Adrenal gland (tissue), 12 donors: ENCODE data around the gene THRSP. TPM values are rescaled to one million over a fixed set of nuclear protein-coding genes. Genes with fewer than 3 reads are reported as not detected.
"Not testable (repeated sequence)": the region's sequence is repeated elsewhere in the genome, so short reads cannot be mapped to it uniquely, and the experiment has no call there.

Experiments
- DNase-seq, 7 donors: peaks; one replicate each; pipeline ENCODE4 v3.0.0-alpha.2; 2019 to 2020
- H3K27ac ChIP-seq, 5 donors: fragments of 200-600 bp; sonication (generic) in 4 of 5; 1 replicate in 3 of 5; 2 replicates in 2 of 5; pipeline versions ENCODE4 v1.5.1 to v1.8.0; 2016 to 2020; ENCODE audit warnings: mild to moderate bottlenecking in 1 of 5
- H3K27me3 ChIP-seq: fragments of 200-600 bp; 2 replicates; pipeline ENCODE4 v1.8.0; 2021
- H3K36me3 ChIP-seq, 2 donors: fragments of 200-600 bp; replicated peaks in 1 of 2; 1 replicate in 1 of 2; 2 replicates in 1 of 2; pipeline versions ENCODE4 v1.5.1 to v1.8.0; 2018 to 2022
- H3K4me1 ChIP-seq, 2 donors: fragments of 200-600 bp; replicated peaks in 1 of 2; 1 replicate in 1 of 2; 2 replicates in 1 of 2; pipeline versions ENCODE4 v1.5.1 to v1.8.0; 2018 to 2021
- H3K4me3 ChIP-seq, 4 donors: fragments of 200-600 bp; sonication (generic) in 3 of 4; one replicate each; pipeline ENCODE4 v1.5.1; 2016 to 2018
- H3K9me3 ChIP-seq, 3 donors: fragments of 200-600 bp; sonication (generic) in 1 of 3; replicated peaks in 1 of 3; 1 replicate in 2 of 3; 2 replicates in 1 of 3; pipeline versions ENCODE4 v1.5.1 to v1.8.0; 2016 to 2021
- POLR2A ChIP-seq, 2 donors: fragments of 450-650 bp; IDR thresholded peaks; one replicate each; pipeline ENCODE4 v1.6.1; 2017; ENCODE audit warnings: antibody characterized with exemption in 2 of 2, mild to moderate bottlenecking in 2 of 2, moderate library complexity in 1 of 2
- WGBS, 4 donors: extraction: QIAGEN DNeasy Blood & Tissue Kit in 2 of 4; methylation state at CpG; one replicate each; pipeline versions ENCODE4 v1.1.5 to v1.1.7; 2013 to 2017; 5-methylcytosine and 5-hydroxymethylcytosine counted together
- intact Hi-C, 2 donors: fragments of 100-400 bp; cut with DNase I; formaldehyde crosslinking; loops; one replicate each; pipeline versions ENCODE4 v1.14.1 to v1.15.0; 2022 to 2023
- polyA plus RNA-seq, 3 donors: library from polyadenylated mRNA; stranded (reverse); fragments of 200-250 nt in 2 of 3; fragments of 350-450 nt in 1 of 3; fragmentation: Illumina TruSeq in 1 of 3; extraction: RNeasy Lipid Tissue Mini Kit (QIAGEN cat#74804) in 1 of 3; gene quantifications; one replicate each; pipeline ENCODE4 v1.2.3, GENCODE V29; 2013 to 2014
- total RNA-seq, 9 donors: library from RNA; depleted of rRNA in 4 of 9; stranded (reverse); fragments of >200 nt in 4 of 9; fragments of 120-200 nt in 1 of 9; fragmentation: NEBNext Ultra II Directional in 1 of 9; extraction: Animal tissue kit (Norgen Biotek cat#: 25700) in 1 of 9; gene quantifications; one replicate each; pipeline versions ENCODE4 v1.1.0 to v1.2.4, GENCODE V29; 2013 to 2023
- TF ChIP-seq, protein P1 (sequence below), 6 experiments: fragments of 450-650 bp in 4 of 6; fragments of 200-600 bp in 2 of 6; sonication (generic) in 1 of 6; IDR thresholded peaks; 1 replicate in 5 of 6; 2 replicates in 1 of 6; pipeline versions ENCODE4 v1.5.1 to v1.8.0; 2016 to 2021; ENCODE audit warnings: antibody characterized with exemption in 6 of 6, mild to moderate bottlenecking in 2 of 6, moderate library complexity in 1 of 6
- donor health status: healthy with polysubstance abuse.
- donor health status: Bipolar disorder and iron deficiency.
- donor health status: DM: yes; HTN: yes; CAD: no.
- donor health status: DM: no; HTN: no; CAD: no.
- donor health status: DM: no; HTN: no; CAD: no.
- donor health status: DM: yes; HTN: yes; CAD: no.

The THRSP gene
- total and polyA plus RNA-seq, 12 donors, result 0.22 to 64.5 (median 1.3) TPM; not detected in 1

DNA sequence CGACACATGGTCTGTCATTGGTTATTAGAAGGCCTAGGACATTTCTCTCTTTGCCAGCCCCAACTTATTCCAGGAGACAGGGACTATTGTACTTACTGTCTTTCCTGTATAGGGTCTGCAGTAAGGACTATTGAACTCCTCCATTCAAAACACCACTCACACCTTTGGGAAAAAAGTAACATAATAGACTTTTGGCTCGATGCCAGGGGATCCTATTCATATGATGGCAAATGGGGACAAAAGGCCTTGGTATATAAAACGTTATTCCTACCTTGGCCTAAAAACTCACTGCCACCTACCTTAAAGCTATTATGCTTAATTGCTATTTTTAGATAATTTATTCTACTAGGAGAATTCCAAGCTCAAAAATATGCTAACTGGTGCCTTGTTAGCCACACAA lies 22.3 kb downstream of the THRSP start:
- H3K4me1 ChIP-seq, result no peaks in the 10 kb centered on the region
- H3K27me3 ChIP-seq, result no peaks in the 10 kb centered on the region
- H3K9me3 ChIP-seq, result no peaks in the 10 kb centered on the region
- 50 to 62% (median 53%) methylated on average over 3 of the region's 3 CpGs for WGBS, 4 donors
- no peak for DNase-seq
- no peak for TF ChIP-seq POLR2A (IDR thresholded peaks at IDR 0.05)
- TF ChIP-seq, protein P1, sequence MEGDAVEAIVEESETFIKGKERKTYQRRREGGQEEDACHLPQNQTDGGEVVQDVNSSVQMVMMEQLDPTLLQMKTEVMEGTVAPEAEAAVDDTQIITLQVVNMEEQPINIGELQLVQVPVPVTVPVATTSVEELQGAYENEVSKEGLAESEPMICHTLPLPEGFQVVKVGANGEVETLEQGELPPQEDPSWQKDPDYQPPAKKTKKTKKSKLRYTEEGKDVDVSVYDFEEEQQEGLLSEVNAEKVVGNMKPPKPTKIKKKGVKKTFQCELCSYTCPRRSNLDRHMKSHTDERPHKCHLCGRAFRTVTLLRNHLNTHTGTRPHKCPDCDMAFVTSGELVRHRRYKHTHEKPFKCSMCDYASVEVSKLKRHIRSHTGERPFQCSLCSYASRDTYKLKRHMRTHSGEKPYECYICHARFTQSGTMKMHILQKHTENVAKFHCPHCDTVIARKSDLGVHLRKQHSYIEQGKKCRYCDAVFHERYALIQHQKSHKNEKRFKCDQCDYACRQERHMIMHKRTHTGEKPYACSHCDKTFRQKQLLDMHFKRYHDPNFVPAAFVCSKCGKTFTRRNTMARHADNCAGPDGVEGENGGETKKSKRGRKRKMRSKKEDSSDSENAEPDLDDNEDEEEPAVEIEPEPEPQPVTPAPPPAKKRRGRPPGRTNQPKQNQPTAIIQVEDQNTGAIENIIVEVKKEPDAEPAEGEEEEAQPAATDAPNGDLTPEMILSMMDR (IDR thresholded peaks at IDR 0.05), result no peak
- no peaks in the 10 kb centered on the region for H3K36me3 ChIP-seq
- H3K4me3 ChIP-seq, result no peak overlapping the region
- intact Hi-C loops, result no loop called here
- no peak overlapping the region for H3K27ac ChIP-seq

DNA sequence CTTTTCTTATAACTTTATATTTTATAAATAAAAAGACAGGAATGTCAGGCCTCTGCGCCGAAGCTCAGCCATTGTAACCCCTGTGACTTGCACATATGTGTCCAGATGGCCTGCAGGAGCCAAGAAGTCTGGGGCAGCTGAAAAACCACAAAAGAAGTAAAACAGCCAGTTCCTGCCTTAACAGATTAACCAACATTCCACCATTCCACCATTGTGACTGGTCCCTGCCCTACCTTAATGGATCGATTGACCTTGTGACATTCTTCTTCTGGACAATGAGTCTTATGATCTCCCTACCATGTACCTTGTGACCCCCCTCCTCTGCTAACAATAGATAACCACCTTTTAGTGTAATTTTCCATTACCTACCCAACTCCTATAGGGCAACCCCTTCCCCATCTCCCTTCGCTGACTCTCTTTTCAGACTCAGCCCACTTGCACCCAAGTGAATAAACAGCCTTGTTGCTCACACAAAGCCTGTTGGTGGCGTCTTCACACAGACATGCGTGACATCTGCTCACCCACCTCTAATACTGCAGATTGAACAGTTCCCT lies 22.9 kb downstream of the THRSP start:
- DNase-seq, H3K27me3 ChIP-seq, H3K4me1 ChIP-seq, H3K36me3 ChIP-seq, H3K4me3 ChIP-seq, intact Hi-C loops, H3K27ac ChIP-seq, H3K9me3 ChIP-seq: not testable (repeated sequence)
- 80 to 93% (median 91%) methylated on average over 6 of the region's 6 CpGs for WGBS, 4 donors

DNA sequence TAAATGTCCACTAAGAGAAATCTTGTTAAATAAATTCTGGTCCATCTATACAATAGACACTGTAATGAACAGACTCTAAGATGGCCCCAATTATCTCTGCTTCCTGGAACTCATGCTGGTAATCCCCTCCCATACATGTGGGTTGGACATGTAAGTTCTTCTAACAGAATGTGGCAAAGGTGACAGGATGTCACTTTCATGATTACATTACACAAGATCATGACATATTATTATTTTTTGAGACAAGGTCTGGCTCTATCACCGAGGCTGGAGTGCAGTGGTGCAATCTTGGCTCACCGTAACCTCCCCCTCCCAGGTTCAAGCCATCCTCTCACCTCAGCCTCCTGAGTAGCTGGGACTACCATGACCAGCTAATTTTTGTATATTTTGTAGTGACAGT lies 30.6 kb downstream of the THRSP start:
- Histone ChIP-seq H3K9me3 (no peaks in the 10 kb centered on the region), H3K36me3 (no peaks in the 10 kb centered on the region), H3K27me3 (no peaks in the 10 kb centered on the region), H3K27ac (no peak overlapping the region), H3K4me3 (no peak overlapping the region), H3K4me1 (no peaks in the 10 kb centered on the region)
- intact Hi-C loops, result no loop called here
- WGBS, 4 donors, result 82 to 96% (median 89%) methylated on average over 2 of the region's 2 CpGs
- TF ChIP-seq POLR2A (IDR thresholded peaks at IDR 0.05), result no peak
- TF ChIP-seq, protein P1 (IDR thresholded peaks at IDR 0.05), result no peak
- no peak for DNase-seq

DNA sequence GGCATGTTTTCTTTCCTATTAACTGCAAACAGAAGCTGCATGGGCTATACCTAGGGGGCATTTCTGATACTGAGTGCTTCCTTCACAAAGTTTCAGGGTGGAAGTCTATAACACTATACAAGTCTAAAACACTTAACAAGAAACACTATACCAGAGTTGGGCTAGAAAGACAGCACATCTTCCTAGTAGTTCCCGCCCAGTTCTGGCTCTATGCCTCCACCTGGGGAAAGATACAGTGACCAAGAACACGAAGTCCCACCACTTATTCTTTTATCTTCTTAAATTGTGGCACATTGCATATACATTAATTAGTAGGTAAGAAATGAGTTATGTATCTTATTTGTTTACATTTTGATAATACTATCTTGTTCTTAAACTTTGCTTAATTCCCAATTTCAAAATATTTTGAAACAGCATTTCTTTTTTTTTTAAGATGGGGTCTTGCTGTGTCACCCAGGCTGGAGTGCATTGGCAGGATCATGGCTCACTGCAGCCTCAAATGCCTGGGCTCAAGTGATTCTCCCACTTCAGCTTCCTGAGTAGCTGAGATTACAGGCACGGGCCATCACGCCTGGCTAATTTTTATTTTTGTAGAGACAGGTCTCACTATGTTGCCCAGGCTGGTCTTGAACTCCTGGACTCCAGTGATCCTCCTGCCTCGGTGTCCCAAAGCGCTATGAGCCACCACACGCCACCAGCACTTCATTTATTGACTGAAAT lies 34.2 kb downstream of the THRSP start:
- Histone ChIP-seq H3K4me3 (no peak overlapping the region), H3K9me3 (no peaks in the 10 kb centered on the region), H3K36me3 (peaks cover 0 to 10% of the 10 kb centered on the region in 2 donors), H3K4me1 (peaks cover 3 to 10% of the 10 kb centered on the region in 2 donors), H3K27me3 (no peaks in the 10 kb centered on the region), H3K27ac (no peak overlapping the region)
- intact Hi-C loops, result no loop called here
- TF ChIP-seq POLR2A (IDR thresholded peaks at IDR 0.05), result no peak
- TF ChIP-seq, protein P1 (IDR thresholded peaks at IDR 0.05), result no peak
- WGBS, 4 donors, result 86 to 98% (median 97%) methylated on average over 7 of the region's 7 CpGs
- DNase-seq, result no peak

DNA sequence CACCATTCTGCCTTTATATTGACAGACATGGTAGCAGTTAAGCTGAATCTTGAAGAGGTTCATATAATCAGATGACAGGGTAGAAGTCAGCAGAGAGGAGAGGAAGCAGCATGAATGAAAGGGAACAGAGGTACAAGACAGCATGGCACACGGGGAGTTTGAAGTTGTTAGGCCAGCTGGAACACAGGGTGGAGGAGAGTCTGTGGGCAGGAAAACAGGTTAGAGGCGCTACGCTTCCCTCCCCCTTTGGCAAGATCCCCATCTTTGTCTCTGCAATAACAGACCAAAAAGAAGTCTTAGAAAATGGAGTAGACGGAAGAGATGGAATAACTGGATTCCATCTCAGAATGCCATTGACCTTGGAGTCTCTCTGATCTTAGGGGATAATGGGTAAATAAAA lies 36.0 kb downstream of the THRSP start:
- Histone ChIP-seq H3K27me3 (no peaks in the 10 kb centered on the region), H3K36me3 (peaks cover 0 to 10% of the 10 kb centered on the region in 2 donors), H3K27ac (no peak overlapping the region), H3K4me1 (peaks cover 3 to 10% of the 10 kb centered on the region in 2 donors), H3K9me3 (no peaks in the 10 kb centered on the region), H3K4me3 (no peak overlapping the region)
- 93 to 97% (median 94%) methylated on average over 4 of the region's 4 CpGs for WGBS, 4 donors
- intact Hi-C loops, result no loop called here
- no peak for DNase-seq
- no peak for TF ChIP-seq POLR2A (IDR thresholded peaks at IDR 0.05)
- TF ChIP-seq, protein P1 (IDR thresholded peaks at IDR 0.05), result no peak
